ENCODE data around the gene DIAPH2. TPM values are rescaled to one million over a fixed set of nuclear protein-coding genes. Genes with fewer than 3 reads are reported as not detected.

The DIAPH2 gene
- total and polyA plus RNA-seq, 9 of the 15 experiments (the other 6 are each of a cell fraction or from before 2014, with no cell fraction given), result 0.01 to 0.18 (median 0.07) TPM; not detected in 1

DNA sequence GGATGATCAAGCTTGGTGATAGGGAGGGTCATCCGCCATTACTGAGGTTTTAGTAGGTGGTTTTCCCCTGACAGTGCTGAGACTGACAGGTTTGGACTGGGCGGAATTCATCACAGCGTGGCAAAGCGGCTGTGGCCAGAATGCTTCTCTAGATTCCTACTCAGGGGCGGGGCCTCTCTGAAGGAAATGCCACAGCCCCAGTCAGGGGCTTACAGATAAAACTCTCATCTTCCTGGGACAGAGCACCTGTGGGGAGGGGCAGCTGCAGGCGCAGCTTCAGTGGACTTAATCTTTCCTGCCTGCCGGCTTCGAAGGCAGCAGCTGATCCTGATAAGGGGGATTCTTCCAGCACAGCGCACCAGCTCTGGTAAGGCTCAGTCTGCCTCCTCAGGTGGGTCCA is 515.8 kb downstream of the DIAPH2 start (continued):
- TF ChIP-seq NCOR1 (IDR thresholded peaks at IDR 0.05) (peak; percentile 35; the same call in 1 of the 2 replicates), TCF3 (CRISPR knock-in tag; IDR thresholded peaks at IDR 0.05) (0 out of 2 replicates have a peak, but pooled peaks have one; percentile 17), HNRNPUL1 (IDR thresholded peaks at IDR 0.05; ENCODE audit: low read length) (no peak), CBFA2T3 (IDR thresholded peaks at IDR 0.05) (peak; percentile 84), CBFA2T2 (conservative IDR thresholded peaks at IDR 0.05) (peak; percentile 79), ARID1B (IDR thresholded peaks at IDR 0.05) (peak; percentile 60), PTBP1 (IDR thresholded peaks at IDR 0.05; ENCODE audit: low read depth, low read length) (no peak), DLX4 (CRISPR knock-in tag; IDR thresholded peaks at IDR 0.05) (no peak), ZNF518B (CRISPR knock-in tag; IDR thresholded peaks at IDR 0.05) (no peak)
- TF ChIP-seq, protein P1, sequence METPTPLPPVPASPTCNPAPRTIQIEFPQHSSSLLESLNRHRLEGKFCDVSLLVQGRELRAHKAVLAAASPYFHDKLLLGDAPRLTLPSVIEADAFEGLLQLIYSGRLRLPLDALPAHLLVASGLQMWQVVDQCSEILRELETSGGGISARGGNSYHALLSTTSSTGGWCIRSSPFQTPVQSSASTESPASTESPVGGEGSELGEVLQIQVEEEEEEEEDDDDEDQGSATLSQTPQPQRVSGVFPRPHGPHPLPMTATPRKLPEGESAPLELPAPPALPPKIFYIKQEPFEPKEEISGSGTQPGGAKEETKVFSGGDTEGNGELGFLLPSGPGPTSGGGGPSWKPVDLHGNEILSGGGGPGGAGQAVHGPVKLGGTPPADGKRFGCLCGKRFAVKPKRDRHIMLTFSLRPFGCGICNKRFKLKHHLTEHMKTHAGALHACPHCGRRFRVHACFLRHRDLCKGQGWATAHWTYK (CRISPR knock-in tag; IDR thresholded peaks at IDR 0.05), result no peak
- TF ChIP-seq, protein P2, sequence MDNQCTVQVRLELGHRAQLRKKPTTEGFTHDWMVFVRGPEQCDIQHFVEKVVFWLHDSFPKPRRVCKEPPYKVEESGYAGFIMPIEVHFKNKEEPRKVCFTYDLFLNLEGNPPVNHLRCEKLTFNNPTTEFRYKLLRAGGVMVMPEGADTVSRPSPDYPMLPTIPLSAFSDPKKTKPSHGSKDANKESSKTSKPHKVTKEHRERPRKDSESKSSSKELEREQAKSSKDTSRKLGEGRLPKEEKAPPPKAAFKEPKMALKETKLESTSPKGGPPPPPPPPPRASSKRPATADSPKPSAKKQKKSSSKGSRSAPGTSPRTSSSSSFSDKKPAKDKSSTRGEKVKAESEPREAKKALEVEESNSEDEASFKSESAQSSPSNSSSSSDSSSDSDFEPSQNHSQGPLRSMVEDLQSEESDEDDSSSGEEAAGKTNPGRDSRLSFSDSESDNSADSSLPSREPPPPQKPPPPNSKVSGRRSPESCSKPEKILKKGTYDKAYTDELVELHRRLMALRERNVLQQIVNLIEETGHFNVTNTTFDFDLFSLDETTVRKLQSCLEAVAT (IDR thresholded peaks at IDR 0.05), result no peak
